Esophagus (tissue), 2 donors: Measurements from ENCODE around the gene IRX5. TPM values are rescaled to one million over a fixed set of nuclear protein-coding genes. Genes with fewer than 3 reads are reported as not detected.

Source experiments
- H3K27ac ChIP-seq, 2 donors: one replicate each; pipeline ENCODE4 v1.5.1; 2013; ENCODE audit warnings: low read depth in 2 of 2, mild to moderate bottlenecking in 2 of 2, inconsistent platforms in 1 of 2, low read length in 1 of 2, moderate library complexity in 1 of 2
- H3K27me3 ChIP-seq, 2 donors: one replicate each; pipeline ENCODE4 v1.6.1; 2013; ENCODE audit warnings: low read length in 2 of 2, control low read depth in 1 of 2, mild to moderate bottlenecking in 1 of 2; ENCODE audit not compliant: insufficient read depth in 2 of 2, control insufficient read depth in 1 of 2
- H3K36me3 ChIP-seq, 2 donors: one replicate each; pipeline ENCODE4 v1.6.1; 2013; ENCODE audit warnings: low read length in 1 of 2; ENCODE audit not compliant: control insufficient read depth in 2 of 2, insufficient read depth in 2 of 2
- H3K4me1 ChIP-seq, 2 donors: one replicate each; pipeline ENCODE4 v1.6.1; 2013; ENCODE audit warnings: low read length in 1 of 2; ENCODE audit not compliant: control insufficient read depth in 2 of 2, insufficient read depth in 2 of 2
- H3K4me3 ChIP-seq, 2 donors: one replicate each; pipeline ENCODE4 v1.5.1; 2013; ENCODE audit warnings: low read length in 2 of 2, mild to moderate bottlenecking in 2 of 2, low read depth in 1 of 2, moderate library complexity in 1 of 2
- H3K9me3 ChIP-seq, 2 donors: one replicate each; pipeline ENCODE4 v1.6.1; 2013; ENCODE audit warnings: mild to moderate bottlenecking in 2 of 2, low read depth in 1 of 2, low read length in 1 of 2, moderate library complexity in 1 of 2; ENCODE audit not compliant: control insufficient read depth in 2 of 2, insufficient read depth in 1 of 2
- WGBS, 2 donors: extraction: QIAGEN DNeasy Blood & Tissue Kit; methylation state at CpG; one replicate each; pipeline ENCODE4 v1.1.7; 2013; 5-methylcytosine and 5-hydroxymethylcytosine counted together
- polyA plus RNA-seq, 2 donors: library from polyadenylated mRNA; stranded (reverse); fragments of 200-250 nt; gene quantifications; one replicate each; pipeline ENCODE4 v1.2.3, GENCODE V29; 2013
- donor health status: healthy with polysubstance abuse.
- donor health status: Bipolar disorder and iron deficiency.

Gene IRX5
- polyA plus RNA-seq, 2 donors: 8.9 to 19.6 TPM

DNA sequence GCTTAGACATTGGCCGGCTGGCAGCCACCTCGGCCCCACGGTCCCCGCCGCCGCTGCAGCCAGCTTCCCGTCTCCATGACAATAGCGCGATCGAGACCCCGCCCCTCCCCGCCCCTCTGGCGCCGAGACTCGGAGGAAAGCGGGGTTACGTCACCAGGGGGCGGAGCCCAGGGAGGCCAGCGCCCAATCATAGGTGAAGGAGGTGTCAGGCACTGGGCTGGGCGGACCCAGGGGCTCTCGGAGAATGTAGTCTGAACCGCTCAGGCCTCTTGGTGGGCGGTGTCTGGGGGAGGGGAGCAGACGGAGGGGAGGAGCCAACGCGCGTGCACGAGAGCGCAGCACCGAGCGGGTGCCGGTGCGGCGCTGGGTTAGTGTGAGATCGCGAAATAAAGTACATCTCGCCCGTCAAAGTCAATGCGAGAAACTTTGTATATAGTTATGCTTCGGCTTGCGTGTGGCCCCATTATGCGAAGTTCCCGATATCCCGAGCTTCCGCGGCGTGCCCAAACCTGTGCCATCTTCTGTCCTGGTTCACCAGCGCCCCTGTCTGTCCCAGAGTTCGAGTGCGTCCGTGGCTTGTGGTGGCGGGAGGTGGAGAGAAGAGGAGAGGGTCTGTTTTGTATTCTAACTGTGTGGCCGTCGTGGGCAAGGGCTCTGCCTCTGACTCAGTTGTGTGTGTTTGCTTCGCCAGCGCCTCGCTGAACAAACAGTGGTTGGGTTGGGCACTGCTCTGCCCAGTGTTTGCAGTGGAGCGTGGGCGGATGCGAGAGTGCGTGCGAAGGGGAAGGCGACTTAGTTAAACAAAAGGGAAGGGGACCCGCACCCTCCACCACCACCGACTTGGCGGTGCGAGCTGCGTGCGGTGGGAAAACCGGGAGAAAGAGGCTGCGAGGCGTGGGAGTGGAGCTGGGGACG lies 1.3 kb upstream of the IRX5 start:
- H3K36me3 ChIP-seq: peaks cover 0 to 5% of the 10 kb centered on the region in 2 donors
- peaks cover 0 to 2% of the 10 kb centered on the region in 2 donors for H3K9me3 ChIP-seq
- no peaks in the 10 kb centered on the region for H3K4me1 ChIP-seq
- peak overlapping the region; percentile 83 to 88 for H3K4me3 ChIP-seq
- peak overlapping the region; percentile 91 to 97 for H3K27ac ChIP-seq
- H3K27me3 ChIP-seq: peaks cover 0 to 11% of the 10 kb centered on the region in 2 donors
- 1% methylated on average over 69 to 73 of the region's 73 CpGs for WGBS, 2 donors

GRCh38 chr16:54930869-54931119 lies 129 bp downstream of the IRX5 start:
- Histone ChIP-seq H3K4me1 (no peaks in the 10 kb centered on the region), H3K27ac (peak overlapping the region; percentile 93 to 95), H3K27me3 (peaks cover 0 to 13% of the 10 kb centered on the region in 2 donors), H3K36me3 (peaks cover 0 to 5% of the 10 kb centered on the region in 2 donors), H3K4me3 (peak overlapping the region; percentile 88 to 97), H3K9me3 (peaks cover 0 to 2% of the 10 kb centered on the region in 2 donors)
- WGBS, 2 donors: 1 to 4% methylated on average over 5 to 24 of the region's 24 CpGs

GRCh38 chr16:54931120-54932014 lies 702 bp downstream of the IRX5 start:
- Histone ChIP-seq H3K27ac (peak overlapping the region; percentile 93 to 95), H3K9me3 (peaks cover 0 to 2% of the 10 kb centered on the region in 2 donors), H3K4me3 (peak overlapping the region; percentile 88 to 97), H3K4me1 (no peaks in the 10 kb centered on the region), H3K27me3 (peaks cover 0 to 11% of the 10 kb centered on the region in 2 donors), H3K36me3 (peaks cover 0 to 5% of the 10 kb centered on the region in 2 donors)
- 4 to 5% methylated on average over 79 to 91 of the region's 91 CpGs for whole genome bisulfite sequencing, 2 donors

DNA sequence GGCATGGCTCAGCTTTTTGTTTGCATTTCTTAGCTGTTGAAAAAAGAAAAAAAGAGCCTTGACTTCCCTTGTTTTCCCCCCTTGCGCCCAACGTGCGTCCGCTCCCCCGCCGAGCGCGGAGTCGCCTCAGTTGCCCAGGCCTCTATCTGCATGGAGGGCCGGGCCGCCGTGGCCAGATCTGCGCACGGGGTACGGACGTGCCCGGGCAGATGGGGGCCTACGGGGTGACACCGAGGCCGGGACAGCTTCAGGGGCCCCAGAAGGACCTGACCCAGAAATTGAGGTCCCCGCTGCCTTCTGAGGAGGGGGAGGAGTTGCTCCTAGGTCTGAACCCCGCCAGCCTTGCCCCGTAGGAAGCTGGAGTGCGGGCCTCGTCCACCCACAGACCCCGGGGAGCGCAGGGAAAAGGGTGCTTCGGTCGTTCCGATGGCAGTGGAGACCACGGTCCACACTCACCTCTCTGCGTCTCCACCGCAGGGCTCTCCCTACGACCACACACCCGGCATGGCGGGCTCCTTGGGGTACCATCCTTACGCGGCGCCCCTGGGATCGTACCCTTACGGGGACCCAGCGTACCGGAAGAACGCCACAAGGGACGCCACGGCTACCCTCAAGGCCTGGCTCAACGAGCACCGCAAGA lies 1.5 kb downstream of the IRX5 start:
- Histone ChIP-seq H3K4me3 (peak overlapping the region; percentile 88 to 97), H3K27ac (peak overlapping the region; percentile 65 to 73)

DNA sequence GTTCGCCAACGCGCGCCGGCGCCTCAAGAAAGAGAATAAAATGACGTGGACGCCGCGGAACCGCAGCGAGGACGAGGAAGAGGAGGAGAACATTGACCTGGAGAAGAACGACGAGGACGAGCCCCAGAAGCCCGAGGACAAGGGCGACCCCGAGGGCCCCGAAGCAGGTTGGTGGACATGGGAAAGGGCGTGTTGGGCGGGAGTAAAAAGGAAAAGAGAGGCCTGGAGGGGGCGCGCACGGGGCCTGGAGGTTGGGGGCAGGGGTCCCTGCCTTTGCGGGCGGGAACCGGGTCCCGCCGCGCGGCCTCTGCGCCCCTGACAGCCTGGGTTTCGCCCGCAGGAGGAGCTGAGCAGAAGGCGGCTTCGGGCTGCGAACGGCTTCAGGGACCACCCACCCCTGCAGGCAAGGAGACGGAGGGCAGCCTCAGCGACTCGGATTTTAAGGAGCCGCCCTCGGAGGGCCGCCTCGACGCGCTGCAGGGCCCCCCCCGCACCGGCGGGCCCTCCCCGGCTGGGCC lies 2.1 kb downstream of the IRX5 start:
- 8 to 11% methylated on average over 47 to 52 of the region's 52 CpGs for WGBS, 2 donors
- Histone ChIP-seq H3K27ac (peak overlapping the region in 1 of 2 donors; percentile 38), H3K4me1 (peaks cover 0 to 9% of the 10 kb centered on the region in 2 donors), H3K4me3 (peak overlapping the region; percentile 88 to 97), H3K9me3 (peaks cover 0 to 2% of the 10 kb centered on the region in 2 donors), H3K27me3 (peaks cover 0 to 13% of the 10 kb centered on the region in 2 donors), H3K36me3 (peaks cover 0 to 5% of the 10 kb centered on the region in 2 donors)

More for the DNA sequence above, 1.5 kb downstream of the IRX5 start:
- 9 to 12% methylated on average over 48 of the region's 48 CpGs for WGBS, 2 donors
- Histone ChIP-seq H3K9me3 (peaks cover 0 to 2% of the 10 kb centered on the region in 2 donors), H3K36me3 (peaks cover 0 to 5% of the 10 kb centered on the region in 2 donors), H3K27me3 (peaks cover 0 to 13% of the 10 kb centered on the region in 2 donors), H3K4me1 (peaks cover 0 to 3% of the 10 kb centered on the region in 2 donors)

DNA sequence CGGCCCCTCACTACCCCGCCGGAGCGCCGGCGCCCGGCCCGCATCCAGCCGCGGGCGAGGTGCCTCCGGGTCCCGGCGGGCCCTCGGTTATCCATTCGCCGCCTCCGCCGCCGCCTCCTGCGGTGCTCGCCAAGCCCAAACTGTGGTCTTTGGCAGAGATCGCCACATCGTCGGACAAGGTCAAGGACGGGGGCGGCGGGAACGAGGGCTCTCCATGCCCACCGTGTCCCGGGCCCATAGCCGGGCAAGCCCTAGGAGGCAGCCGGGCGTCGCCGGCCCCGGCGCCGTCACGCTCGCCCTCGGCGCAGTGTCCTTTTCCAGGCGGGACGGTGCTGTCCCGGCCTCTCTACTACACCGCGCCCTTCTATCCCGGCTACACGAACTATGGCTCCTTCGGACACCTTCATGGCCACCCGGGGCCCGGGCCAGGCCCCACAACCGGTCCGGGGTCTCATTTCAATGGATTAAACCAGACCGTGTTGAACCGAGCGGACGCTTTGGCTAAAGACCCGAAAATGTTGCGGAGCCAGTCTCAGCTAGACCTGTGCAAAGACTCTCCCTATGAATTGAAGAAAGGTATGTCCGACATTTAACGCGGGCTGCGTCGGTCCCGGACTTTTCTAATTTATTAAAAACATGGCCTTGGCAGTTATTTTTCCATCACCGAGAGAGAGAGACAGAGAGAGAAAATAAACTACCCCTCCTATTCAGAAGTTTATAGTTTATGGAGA lies 2.8 kb downstream of the IRX5 start:
- H3K9me3 ChIP-seq: peaks cover 0 to 2% of the 10 kb centered on the region in 2 donors
- peaks cover 0 to 12% of the 10 kb centered on the region in 2 donors for H3K4me1 ChIP-seq
- peaks cover 0 to 14% of the 10 kb centered on the region in 2 donors for H3K27me3 ChIP-seq

DNA sequence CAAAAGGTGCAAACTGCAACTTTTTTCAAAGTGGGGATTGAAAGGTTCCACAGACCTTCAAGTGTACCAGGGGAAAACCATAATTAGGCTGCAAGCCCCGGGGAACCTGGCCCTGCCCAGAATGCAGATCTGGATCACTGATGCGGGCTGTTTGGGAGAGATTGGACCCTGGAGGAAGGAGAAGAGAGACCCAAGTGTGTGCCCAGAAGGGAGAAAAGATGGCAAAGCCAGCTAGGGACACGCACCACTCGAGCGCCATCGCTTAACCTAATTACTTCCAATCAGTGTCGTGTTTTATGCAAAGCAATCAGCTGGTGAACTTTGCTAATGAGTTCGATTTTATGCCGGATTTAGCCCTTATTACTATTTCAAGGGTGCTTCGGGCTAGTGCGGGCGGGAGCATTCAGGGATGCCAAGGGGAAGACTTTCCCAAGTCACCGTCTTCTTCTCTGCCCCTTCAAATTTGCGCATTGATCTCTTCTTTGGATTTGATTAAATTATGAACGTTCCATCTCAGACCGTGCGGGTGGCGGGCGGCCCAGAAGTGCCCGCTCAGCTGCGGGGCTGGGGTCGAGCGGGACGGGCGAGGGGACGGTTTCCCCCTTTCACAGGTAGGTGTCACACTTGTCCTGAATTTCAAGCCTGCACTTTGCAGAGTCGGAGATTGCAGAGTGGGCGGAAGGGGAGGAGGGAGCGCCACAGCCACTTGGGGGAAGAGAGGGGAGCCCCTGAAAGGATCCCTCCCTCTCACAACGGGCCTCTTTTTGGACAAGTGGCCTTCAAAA lies 4.0 kb downstream of the IRX5 start:
- Histone ChIP-seq H3K27me3 (peaks cover 0 to 14% of the 10 kb centered on the region in 2 donors), H3K36me3 (peaks cover 0 to 5% of the 10 kb centered on the region in 2 donors), H3K9me3 (peaks cover 0 to 4% of the 10 kb centered on the region in 2 donors), H3K4me3 (peak overlapping the region; percentile 43 to 46), H3K27ac (peak overlapping the region; percentile 45 to 58), H3K4me1 (peaks cover 0 to 12% of the 10 kb centered on the region in 2 donors)
- WGBS, 2 donors: 14 to 19% methylated on average over 30 of the region's 30 CpGs

More for the DNA sequence above, 2.8 kb downstream of the IRX5 start:
- H3K27ac ChIP-seq: peak overlapping the region in 1 of 2 donors; percentile 38
- whole genome bisulfite sequencing, 2 donors: 12 to 15% methylated on average over 60 to 68 of the region's 68 CpGs
- H3K4me3 ChIP-seq: peak overlapping the region; percentile 88 to 97
- peaks cover 0 to 5% of the 10 kb centered on the region in 2 donors for H3K36me3 ChIP-seq
